ENCODE data around the gene PITPNC1. TPM values are rescaled to one million over a fixed set of nuclear protein-coding genes. Genes with fewer than 3 reads are reported as not detected.

PITPNC1 gene
- total RNA-seq, 1 experiment from 2014 or later = 20.8 TPM

DNA sequence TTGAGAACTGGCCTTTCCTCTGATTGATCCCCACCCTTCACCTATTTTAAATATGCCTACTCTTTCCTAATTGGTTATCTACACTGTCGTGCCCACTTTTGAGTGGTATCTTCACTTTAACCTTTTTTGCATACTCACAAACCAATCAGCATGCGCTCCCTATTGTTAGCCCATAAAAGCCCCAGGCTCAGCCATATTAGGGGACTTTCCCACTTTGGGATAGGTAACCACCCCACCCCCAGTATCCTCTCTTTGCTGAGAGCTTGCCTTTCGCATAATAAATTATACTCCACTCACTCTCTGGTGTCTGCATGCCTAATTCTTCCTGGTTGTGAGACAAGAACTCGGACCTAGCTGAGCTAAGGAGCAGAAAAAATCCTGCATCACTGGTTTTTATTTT lies 281.2 kb downstream of the PITPNC1 start:
- in situ Hi-C loops (cut with HindIII; ENCODE audit: low pct_unique_long_range_greater_than_20kb, low sequenced_read_pairs) = no loop called here
- ChIA-PET POLR2A (no interaction called here), CTCF (no interaction called here)
- no peaks in the 10 kb centered on the region for H3K27me3 ChIP-seq (ENCODE audit: control insufficient read depth, insufficient read depth, low read length)
- ATAC-seq (no peak), DNase-seq (ENCODE audit: low read depth, low spot score) (no peak)
- no TSS peak for BruUV-seq (replicated peaks)
- intact Hi-C loops (cut with micrococcal nuclease; ENCODE audit: unreplicated experiment) = no loop called here
- no peaks in the 10 kb centered on the region for H3K4me1 ChIP-seq (ENCODE audit: control insufficient read depth, insufficient read depth, low read length)
- H3K9me3 ChIP-seq (ENCODE audit: control insufficient read depth, insufficient read depth, low read depth, low read length) = no peaks in the 10 kb centered on the region
- H3K36me3 ChIP-seq (ENCODE audit: control insufficient read depth, insufficient read depth, low read length) = 0 out of 2 replicates have a peak, but pooled peaks cover 2% of the 10 kb centered on the region
- TF ChIP-seq POLR2AphosphoS5 (IDR thresholded peaks at IDR 0.05; ENCODE audit: low read depth, low read length) = no peak
- no peak for TF ChIP-seq TCF7L2 (IDR thresholded peaks at IDR 0.05; ENCODE audit: low read depth, low read length)
- TF ChIP-seq SIN3A (IDR thresholded peaks at IDR 0.05; ENCODE audit: borderline replicate concordance, insufficient read depth, low read depth, low read length) = no peak
- TF ChIP-seq, protein P1, sequence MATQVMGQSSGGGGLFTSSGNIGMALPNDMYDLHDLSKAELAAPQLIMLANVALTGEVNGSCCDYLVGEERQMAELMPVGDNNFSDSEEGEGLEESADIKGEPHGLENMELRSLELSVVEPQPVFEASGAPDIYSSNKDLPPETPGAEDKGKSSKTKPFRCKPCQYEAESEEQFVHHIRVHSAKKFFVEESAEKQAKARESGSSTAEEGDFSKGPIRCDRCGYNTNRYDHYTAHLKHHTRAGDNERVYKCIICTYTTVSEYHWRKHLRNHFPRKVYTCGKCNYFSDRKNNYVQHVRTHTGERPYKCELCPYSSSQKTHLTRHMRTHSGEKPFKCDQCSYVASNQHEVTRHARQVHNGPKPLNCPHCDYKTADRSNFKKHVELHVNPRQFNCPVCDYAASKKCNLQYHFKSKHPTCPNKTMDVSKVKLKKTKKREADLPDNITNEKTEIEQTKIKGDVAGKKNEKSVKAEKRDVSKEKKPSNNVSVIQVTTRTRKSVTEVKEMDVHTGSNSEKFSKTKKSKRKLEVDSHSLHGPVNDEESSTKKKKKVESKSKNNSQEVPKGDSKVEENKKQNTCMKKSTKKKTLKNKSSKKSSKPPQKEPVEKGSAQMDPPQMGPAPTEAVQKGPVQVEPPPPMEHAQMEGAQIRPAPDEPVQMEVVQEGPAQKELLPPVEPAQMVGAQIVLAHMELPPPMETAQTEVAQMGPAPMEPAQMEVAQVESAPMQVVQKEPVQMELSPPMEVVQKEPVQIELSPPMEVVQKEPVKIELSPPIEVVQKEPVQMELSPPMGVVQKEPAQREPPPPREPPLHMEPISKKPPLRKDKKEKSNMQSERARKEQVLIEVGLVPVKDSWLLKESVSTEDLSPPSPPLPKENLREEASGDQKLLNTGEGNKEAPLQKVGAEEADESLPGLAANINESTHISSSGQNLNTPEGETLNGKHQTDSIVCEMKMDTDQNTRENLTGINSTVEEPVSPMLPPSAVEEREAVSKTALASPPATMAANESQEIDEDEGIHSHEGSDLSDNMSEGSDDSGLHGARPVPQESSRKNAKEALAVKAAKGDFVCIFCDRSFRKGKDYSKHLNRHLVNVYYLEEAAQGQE (IDR thresholded peaks at IDR 0.05; ENCODE audit: insufficient read depth in 1 of 2, low read depth in 2 of 2, low read length in 1 of 2) = no peak
- TF ChIP-seq CTCF (IDR thresholded peaks at IDR 0.05) = no peak
- no peak overlapping the region for H3K4me3 ChIP-seq (ENCODE audit: low read depth in 2 of 2, low read length in 2 of 2)
- no peak overlapping the region for H3K27ac ChIP-seq (ENCODE audit: low read length)

DNA sequence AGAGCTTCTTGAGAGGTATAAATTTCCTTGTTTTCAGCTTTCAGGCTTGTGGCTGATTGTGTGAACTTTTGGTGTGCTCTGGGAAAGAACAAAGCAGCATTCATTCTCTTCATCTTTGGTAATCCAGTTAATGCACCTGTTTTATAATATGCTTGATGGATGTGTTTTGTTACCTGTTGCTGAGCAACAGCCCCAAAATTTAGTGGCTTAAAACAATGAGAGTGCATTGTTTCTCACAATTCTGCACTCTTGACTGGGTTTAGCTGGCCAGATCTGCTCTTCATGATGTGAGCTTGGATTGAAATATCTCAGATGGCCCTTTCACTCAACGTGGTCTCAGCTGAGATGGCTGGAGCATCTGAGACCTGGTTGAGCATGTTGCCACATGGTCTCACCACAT lies 281.9 kb downstream of the PITPNC1 start:
- no peak overlapping the region for H3K27ac ChIP-seq (ENCODE audit: low read length)
- no TSS peak for BruUV-seq (replicated peaks)
- ChIA-PET CTCF (no interaction called here), POLR2A (no interaction called here)
- intact Hi-C loops (cut with micrococcal nuclease; ENCODE audit: unreplicated experiment) (no loop called here), in situ Hi-C loops (cut with HindIII; ENCODE audit: low pct_unique_long_range_greater_than_20kb, low sequenced_read_pairs) (no loop called here)
- H3K27me3 ChIP-seq (ENCODE audit: control insufficient read depth, insufficient read depth, low read length) = no peaks in the 10 kb centered on the region
- H3K4me3 ChIP-seq (ENCODE audit: low read depth in 2 of 2, low read length in 2 of 2) = no peak overlapping the region
- no peaks in the 10 kb centered on the region for H3K36me3 ChIP-seq (ENCODE audit: control insufficient read depth, insufficient read depth, low read length)
- H3K9me3 ChIP-seq (ENCODE audit: control insufficient read depth, insufficient read depth, low read depth, low read length) = no peaks in the 10 kb centered on the region
- no peak for DNase-seq (ENCODE audit: low read depth, low spot score)
- no peak for ATAC-seq
- H3K4me1 ChIP-seq (ENCODE audit: control insufficient read depth, insufficient read depth, low read length) = no peaks in the 10 kb centered on the region
- TF ChIP-seq, protein P1 (IDR thresholded peaks at IDR 0.05; ENCODE audit: insufficient read depth in 1 of 2, low read depth in 2 of 2, low read length in 1 of 2) = no peak
- TF ChIP-seq POLR2AphosphoS5 (IDR thresholded peaks at IDR 0.05; ENCODE audit: low read depth, low read length) (no peak), SIN3A (IDR thresholded peaks at IDR 0.05; ENCODE audit: borderline replicate concordance, insufficient read depth, low read depth, low read length) (no peak), CTCF (IDR thresholded peaks at IDR 0.05) (no peak), TCF7L2 (IDR thresholded peaks at IDR 0.05; ENCODE audit: low read depth, low read length) (no peak)

All from Panc1 (cell line).